Body of pancreas (tissue), 4 donors: ENCODE data around the gene ZDHHC20. TPM values are rescaled to one million over a fixed set of nuclear protein-coding genes. Genes with fewer than 3 reads are reported as not detected.

Experiments used
- ATAC-seq: fragments of 150-250 bp; one replicate; pipeline ENCODE4 v1.9.1; 2016
- DNase-seq, 4 donors: peaks; one replicate each; pipeline ENCODE4 v3.0.0-alpha.2; 2019
- H3K27ac ChIP-seq, 4 donors: fragments of 200-600 bp; sonication (generic); 1 replicate in 3 of 4; 2 replicates in 1 of 4; pipeline versions ENCODE4 v1.5.1 to v1.6.1; 2016 to 2019; ENCODE audit warnings: mild to moderate bottlenecking in 1 of 4, mixed read lengths in 1 of 4, moderate library complexity in 1 of 4
- H3K27me3 ChIP-seq, 2 donors: fragments of 200-600 bp; sonication (generic); one replicate each; pipeline ENCODE4 v1.6.0; 2016; ENCODE audit warnings: mild to moderate bottlenecking in 1 of 2
- H3K36me3 ChIP-seq, 2 donors: fragments of 200-600 bp; sonication (generic); replicated peaks in 1 of 2; 2 replicates each; pipeline ENCODE4 v1.5.1; 2016; ENCODE audit warnings: low read depth in 2 of 2; ENCODE audit not compliant: insufficient read depth in 1 of 2
- H3K4me1 ChIP-seq: fragments of 200-600 bp; sonication (generic); one replicate; pipeline ENCODE4 v1.6.0; 2016
- H3K4me3 ChIP-seq, 2 donors: fragments of 200-600 bp; sonication (generic); 1 replicate in 1 of 2; 2 replicates in 1 of 2; pipeline ENCODE4 v1.5.1; 2016 to 2019
- H3K9me3 ChIP-seq, 3 donors: fragments of 200-600 bp; sonication (generic); 1 replicate in 2 of 3; 2 replicates in 1 of 3; pipeline ENCODE4 v1.5.1; 2016
- POLR2A ChIP-seq, 3 donors: fragments of 450-650 bp; IDR thresholded peaks; one replicate each; pipeline ENCODE4 v1.6.1; 2016; ENCODE audit warnings: antibody characterized with exemption in 3 of 3, mild to moderate bottlenecking in 2 of 3
- WGBS, 2 donors: methylation state at CpG; one replicate each; pipeline ENCODE4 v1.1.5; 2017; 5-methylcytosine and 5-hydroxymethylcytosine counted together
- intact Hi-C: fragments of 100-400 bp; cut with DNase I; formaldehyde crosslinking; loops from one replicate; pipeline ENCODE4 v1.15.1; 2023
- small RNA-seq: library from RNA; depleted of rRNA; stranded (forward); fragments of <200 nt; gene quantifications from one replicate; pipeline ENCODE3, GENCODE V24; 2016
- total RNA-seq, 2 donors: library from RNA; depleted of rRNA; stranded (reverse); fragments of >200 nt; gene quantifications; one replicate each; pipeline ENCODE4 v1.1.0, GENCODE V29; 2016
- TF ChIP-seq, protein P1 (sequence below), 7 experiments: fragments of 450-650 bp in 4 of 7; fragments of 200-600 bp in 3 of 7; sonication (generic) in 3 of 7; IDR thresholded peaks; one replicate each; pipeline ENCODE4 v1.5.1; 2016 to 2019; ENCODE audit warnings: antibody characterized with exemption in 7 of 7

Gene ZDHHC20
- total RNA-seq, 2 donors from 2014 or later, result 16.5 to 22.1 TPM

DNA sequence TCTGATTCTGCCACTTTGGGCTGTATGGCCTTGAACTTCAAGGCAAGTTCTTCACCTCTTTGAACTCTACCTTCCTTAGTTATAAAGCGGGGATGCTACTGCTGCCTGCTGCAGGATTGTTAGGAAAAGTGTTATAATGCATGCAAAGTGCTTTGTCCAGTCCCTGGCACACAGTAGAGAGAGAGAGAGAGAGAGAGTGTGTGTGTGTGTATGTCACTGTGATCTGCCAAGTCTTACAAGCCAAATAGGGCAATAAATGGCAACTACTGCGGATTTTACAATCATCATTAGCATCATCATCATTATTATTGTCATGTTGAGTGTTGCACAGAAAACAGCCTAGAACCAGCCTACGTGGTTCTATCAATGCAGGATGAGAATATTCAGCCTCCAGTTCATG, 136.1 kb downstream of the ZDHHC20 start:
- DNase-seq, result no peak
- Histone ChIP-seq H3K4me3 (no peak overlapping the region), H3K9me3 (no peaks in the 10 kb centered on the region), H3K27ac (no peak overlapping the region), H3K27me3 (no peaks in the 10 kb centered on the region), H3K36me3 (no peaks in the 10 kb centered on the region), H3K4me1 (no peaks in the 10 kb centered on the region)
- ATAC-seq, result no peak
- 0% methylated on average over 3 of the region's 3 CpGs for WGBS, 2 donors
- intact Hi-C loops, result no loop called here
- TF ChIP-seq, protein P1, sequence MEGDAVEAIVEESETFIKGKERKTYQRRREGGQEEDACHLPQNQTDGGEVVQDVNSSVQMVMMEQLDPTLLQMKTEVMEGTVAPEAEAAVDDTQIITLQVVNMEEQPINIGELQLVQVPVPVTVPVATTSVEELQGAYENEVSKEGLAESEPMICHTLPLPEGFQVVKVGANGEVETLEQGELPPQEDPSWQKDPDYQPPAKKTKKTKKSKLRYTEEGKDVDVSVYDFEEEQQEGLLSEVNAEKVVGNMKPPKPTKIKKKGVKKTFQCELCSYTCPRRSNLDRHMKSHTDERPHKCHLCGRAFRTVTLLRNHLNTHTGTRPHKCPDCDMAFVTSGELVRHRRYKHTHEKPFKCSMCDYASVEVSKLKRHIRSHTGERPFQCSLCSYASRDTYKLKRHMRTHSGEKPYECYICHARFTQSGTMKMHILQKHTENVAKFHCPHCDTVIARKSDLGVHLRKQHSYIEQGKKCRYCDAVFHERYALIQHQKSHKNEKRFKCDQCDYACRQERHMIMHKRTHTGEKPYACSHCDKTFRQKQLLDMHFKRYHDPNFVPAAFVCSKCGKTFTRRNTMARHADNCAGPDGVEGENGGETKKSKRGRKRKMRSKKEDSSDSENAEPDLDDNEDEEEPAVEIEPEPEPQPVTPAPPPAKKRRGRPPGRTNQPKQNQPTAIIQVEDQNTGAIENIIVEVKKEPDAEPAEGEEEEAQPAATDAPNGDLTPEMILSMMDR (IDR thresholded peaks at IDR 0.05), result no peak
- no peak for TF ChIP-seq POLR2A (IDR thresholded peaks at IDR 0.05)

Small RNA genes lying within 50 kb of the gene (small RNA-seq; reads per million reads assigned to genes)
- 0.14 reads per million for gene RNA5SP25

Other genes with a start within 250 kb of the ZDHHC20 start
- 10 to 100 TPM; 31.6 to 62.6 TPM for gene MICU2, start 144.9 kb upstream of the ZDHHC20 start, total RNA-seq
- gene FGF9, start 211.8 kb upstream of the ZDHHC20 start, total RNA-seq, result 1 to 10 TPM in 1 of 2 donors, under 1 TPM in 1; 0.26 to 1.3 TPM